Measurements from ENCODE around the gene KRT79. TPM values are rescaled to one million over a fixed set of nuclear protein-coding genes. Genes with fewer than 3 reads are reported as not detected.

The KRT79 gene
- total RNA-seq, 1 donor from 2014 or later, result not detected

DNA sequence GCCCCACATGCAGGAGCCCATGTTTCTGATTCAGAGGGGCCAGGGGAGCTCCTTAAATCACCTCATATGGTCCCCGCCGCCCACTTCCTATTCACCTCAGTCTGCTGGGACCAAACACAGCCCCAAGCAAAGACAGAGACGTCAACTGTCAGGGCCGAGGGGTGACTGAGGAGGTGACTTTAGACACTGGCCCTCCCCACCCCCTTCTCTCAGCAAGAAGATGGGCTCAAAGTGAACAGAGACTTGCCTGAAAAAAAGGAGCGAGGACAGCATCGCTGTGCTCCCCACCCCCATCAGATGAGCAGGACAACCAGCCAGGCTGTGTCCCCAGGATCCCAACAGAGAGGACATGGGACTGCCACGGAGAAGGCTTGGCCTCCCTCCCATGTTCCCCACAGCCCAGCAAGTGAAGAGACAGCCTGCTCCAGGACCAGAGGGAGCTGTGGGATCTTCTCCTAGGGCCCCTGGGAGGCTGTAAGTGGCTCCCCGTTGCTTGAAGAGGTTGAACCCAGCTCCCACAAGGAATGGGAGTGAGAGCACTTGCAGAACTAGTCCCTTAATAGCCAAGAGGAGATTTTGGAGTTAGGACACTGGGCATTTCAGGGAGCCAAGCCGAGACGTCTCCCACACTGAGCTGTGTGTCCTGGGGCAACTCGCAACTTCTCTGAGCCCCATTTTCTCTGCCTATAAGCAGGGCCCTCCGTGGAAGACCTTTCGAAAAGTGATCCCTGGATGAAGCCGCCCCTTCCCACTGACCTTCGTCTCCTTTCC is 1.3 kb upstream of the KRT79 start:
- no peak for DNase-seq (ENCODE audit: low read depth in 2 of 2)

DNA sequence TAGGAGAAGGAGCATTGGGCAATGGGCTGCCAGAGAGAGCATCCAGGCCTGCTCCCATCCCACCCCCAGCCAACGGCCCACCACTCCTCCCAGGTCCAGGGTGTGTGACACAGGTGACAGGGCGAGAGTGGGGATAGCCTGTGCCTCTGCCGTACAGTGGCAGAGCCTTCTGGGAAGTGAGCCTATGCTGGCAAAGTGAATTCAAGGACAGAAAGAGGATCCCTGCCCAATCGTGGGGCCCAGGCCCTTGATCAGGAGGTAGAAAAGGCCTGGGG is 553 bp upstream of the KRT79 start:
- DNase-seq (ENCODE audit: low read depth in 2 of 2), result no peak

- DNase-seq (ENCODE audit: low read depth in 2 of 2), result no peak
Observed at GRCh38 chr12:52832985-52833905, 866 bp downstream of the KRT79 start.

DNA sequence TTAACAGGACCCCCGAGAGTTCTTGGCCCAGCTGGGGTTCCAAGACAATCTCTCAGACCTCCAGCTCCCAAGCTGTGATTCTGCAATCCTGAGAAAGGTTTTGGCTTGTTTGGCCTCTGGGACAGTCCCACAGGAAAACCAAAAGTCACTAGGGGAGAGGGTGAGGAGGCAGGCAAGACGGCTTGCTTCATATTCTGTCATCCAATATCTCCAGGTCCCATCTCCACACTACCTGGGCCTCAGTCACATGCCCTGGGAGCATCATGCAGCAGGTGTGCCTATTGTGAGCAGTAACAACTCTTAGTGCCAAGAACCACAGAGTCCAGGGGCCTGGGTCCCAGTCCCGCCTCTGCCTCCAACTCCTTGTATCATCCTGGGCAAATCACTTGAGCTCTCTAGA is 1.7 kb downstream of the KRT79 start:
- DNase-seq (ENCODE audit: low read depth in 2 of 2), result no peak

- no peak for DNase-seq (ENCODE audit: low read depth in 2 of 2)
Observed at GRCh38 chr12:52831251-52831650, 2.9 kb downstream of the KRT79 start.

- DNase-seq (ENCODE audit: low read depth in 2 of 2), result no peak
Observed at GRCh38 chr12:52829986-52830770, 3.9 kb downstream of the KRT79 start.

- no peak for DNase-seq (ENCODE audit: low read depth in 2 of 2)
Observed at GRCh38 chr12:52828591-52829021, 5.5 kb downstream of the KRT79 start.

- no peak for DNase-seq (ENCODE audit: low read depth in 2 of 2)
Observed at GRCh38 chr12:52828156-52828555, 6.0 kb downstream of the KRT79 start.

- no peak for DNase-seq (ENCODE audit: low read depth in 2 of 2)
Observed at GRCh38 chr12:52827499-52828090, 6.5 kb downstream of the KRT79 start.

GRCh38 chr12:52826611-52827498 is 7.3 kb downstream of the KRT79 start:
- no peak for DNase-seq (ENCODE audit: low read depth in 2 of 2)

DNA sequence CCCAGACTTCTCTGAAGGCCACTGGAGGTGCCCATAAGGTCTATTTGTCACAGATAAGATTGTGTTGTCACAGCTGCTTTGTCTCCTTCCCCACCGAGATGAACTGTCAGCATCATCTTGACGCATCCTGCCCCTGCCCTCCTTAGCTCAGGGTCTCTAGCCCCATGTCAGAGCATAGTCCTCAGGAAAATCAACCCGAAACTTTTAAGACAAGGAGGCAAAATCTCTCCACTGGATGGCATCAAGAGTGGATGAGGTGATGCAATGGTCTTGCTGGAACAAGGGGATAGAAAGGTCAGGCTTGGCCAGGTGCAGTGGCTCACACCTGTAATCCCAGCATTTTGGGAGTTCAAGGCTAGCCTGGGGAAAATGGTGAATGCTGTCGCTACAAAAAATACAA is 8.2 kb downstream of the KRT79 start:
- DNase-seq (ENCODE audit: low read depth in 2 of 2), result no peak

GRCh38 chr12:52824741-52825410 is 9.2 kb downstream of the KRT79 start:
- no peak for DNase-seq (ENCODE audit: low read depth in 2 of 2)

DNA sequence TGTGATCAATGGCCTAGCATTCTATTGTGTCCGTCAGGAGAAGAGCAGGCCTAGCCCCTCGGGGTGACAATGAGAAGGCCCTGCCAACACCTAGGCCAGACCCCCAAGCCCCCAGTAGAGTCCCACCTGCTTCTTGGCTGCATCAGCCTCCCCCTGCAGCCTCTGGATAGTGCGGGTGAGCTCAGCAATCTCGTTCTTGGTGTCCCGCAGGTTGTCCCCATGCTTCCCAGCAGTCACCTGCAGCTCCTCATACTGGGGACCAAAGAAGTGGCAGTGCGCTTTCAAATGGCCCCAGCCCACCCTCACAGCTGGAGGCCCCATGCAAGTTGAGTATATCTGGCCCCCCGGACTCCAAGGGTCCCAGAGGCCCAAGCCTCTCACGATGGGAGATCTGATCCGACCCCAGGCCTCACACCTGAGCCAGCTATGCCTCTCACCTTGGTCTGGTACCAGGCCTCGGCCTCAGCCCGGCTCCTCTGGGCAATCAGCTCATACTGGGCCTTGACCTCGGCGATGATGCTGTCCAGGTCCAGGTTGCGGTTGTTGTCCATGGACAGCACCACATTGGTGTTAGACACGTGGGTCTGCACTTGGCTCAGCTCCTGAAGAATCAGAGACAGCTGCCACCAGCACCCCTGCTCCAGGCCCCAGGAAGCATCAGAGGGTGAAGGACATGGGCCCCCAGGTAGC is 10.2 kb downstream of the KRT79 start:
- DNase-seq (ENCODE audit: low read depth in 2 of 2), result no peak

- no peak for DNase-seq (ENCODE audit: low read depth in 2 of 2)
Observed at GRCh38 chr12:52822771-52823510, 11.2 kb downstream of the KRT79 start.

DNA sequence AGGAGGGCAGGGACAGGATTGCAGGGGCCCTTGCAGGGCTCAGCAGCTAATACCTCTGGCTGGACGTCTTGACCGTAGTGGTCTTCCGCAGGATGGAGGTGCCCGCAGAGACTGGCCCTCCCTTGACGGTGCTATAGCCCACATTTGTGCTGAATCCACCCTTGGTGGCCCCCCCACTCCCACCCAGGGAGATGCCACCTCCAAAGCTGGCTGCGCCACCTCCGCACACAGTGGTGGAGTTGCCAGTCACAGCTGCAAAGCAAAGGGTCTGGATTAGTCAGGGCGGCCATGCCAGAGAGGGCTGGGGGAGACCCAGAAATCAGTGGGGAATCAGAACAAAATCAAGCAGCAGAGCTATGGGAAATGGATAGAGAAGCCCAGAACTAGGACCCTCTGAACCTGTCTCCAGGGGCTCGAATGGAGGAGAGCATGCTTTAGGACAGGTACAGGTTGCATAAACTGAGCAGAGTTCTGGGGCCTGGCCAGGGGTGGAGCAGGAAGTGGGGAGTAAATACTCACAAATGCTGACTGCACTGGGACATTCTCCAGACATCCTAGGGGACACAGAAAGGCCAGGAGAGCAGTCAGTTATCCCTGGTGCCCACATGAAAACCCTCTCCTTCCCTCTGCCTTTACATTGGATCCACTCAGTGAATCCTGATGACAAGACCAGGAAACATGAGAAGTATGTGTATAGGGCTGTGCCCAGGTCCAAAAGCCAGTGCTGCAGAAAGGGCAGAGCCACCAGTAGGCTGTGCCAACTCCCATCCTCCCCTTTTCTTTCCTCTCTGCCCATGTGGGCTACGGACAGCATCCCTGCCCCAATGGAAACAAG is 12.1 kb downstream of the KRT79 start:
- no peak for DNase-seq (ENCODE audit: low read depth in 2 of 2)

DNA sequence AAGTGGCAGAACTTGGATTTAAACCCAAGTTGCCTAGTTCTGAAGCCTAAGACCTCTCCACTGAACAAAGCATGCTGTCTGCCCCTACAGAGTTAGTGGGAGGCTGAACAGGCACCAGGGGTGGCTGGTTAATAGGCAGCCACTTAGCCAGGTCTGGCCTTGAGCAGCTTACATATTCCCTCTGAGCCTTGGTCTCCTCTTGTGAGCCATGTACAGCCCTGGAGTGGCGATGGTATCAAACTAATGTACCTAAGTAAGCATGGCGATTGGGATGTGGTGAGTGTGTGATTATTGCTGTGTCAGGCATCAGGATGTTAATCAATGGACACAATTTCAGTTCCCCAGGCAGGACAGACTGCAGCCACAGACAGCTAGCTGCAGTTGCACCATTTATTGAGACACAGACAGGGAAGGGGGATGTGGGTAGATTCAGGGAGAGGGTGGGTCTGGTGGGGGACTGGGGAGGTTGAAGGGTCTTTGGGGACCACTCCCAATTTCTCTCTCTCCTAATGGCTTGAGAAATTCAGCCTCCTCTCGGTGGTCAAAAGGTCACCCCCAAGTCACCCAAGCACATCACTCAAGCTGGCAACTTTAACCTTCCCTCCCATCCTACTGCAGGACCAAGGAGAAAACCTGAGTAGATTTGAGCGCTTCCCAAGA is 12.9 kb downstream of the KRT79 start:
- no peak for DNase-seq (ENCODE audit: low read depth in 2 of 2)

GRCh38 chr12:52820521-52820920 is 13.6 kb downstream of the KRT79 start:
- no peak for DNase-seq (ENCODE audit: low read depth in 2 of 2)

Data from lung microvascular endothelial cell (primary cell).